CD4-positive, alpha-beta T cell treated with Interleukin-2 at 100 ng/mL for 4 hours (primary cell): Measurements from ENCODE around the gene PMS2.
A peak's percentile ranks its signal among the peaks of the same experiment; 100 is the strongest.
"Not testable (repeated sequence)": the region's sequence is repeated elsewhere in the genome, so short reads cannot be mapped to it uniquely, and the experiment has no call there.

Experiments used
- DNase-seq: peaks from one replicate; pipeline ENCODE4 v3.0.0-alpha.2; 2020; ENCODE audit warnings: low spot score

PMS2 gene

GRCh38 chr7:6008668-6009611 lies at the start of gene PMS2, which contains the start of gene AIMP2:
Gene PMS2, minus strand, starts transcription at chr7:6009049. Its CDS starts 30 bp downstream, at chr7:6009019.
Gene AIMP2, plus strand, starts transcription at chr7:6009272. Its CDS starts 92 bp downstream, at chr7:6009364.
- DNase-seq: peak; percentile 96

- no peak for DNase-seq
Measured at GRCh38 chr7:6057316-6058129, 48.7 kb upstream of the PMS2 start.

DNA sequence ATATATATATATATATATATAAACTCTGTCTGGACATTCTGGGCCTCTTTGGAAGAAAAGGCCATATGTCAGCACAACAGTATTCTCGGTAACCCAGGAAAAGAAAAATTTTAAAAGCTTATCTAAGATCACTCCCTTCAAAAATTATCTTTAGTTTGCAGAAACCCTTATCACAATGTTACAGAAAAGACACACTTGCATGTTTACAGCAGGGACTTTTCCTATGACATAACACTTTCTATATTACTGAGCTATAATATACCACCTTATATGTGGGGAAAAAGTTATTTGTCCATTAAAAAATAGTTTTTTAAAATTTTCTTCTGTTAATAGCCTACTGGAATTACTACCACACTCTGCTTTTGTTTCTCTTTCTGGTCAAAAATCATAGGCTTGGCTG lies 47.8 kb upstream of the PMS2 start:
- DNase-seq: no peak

DNA sequence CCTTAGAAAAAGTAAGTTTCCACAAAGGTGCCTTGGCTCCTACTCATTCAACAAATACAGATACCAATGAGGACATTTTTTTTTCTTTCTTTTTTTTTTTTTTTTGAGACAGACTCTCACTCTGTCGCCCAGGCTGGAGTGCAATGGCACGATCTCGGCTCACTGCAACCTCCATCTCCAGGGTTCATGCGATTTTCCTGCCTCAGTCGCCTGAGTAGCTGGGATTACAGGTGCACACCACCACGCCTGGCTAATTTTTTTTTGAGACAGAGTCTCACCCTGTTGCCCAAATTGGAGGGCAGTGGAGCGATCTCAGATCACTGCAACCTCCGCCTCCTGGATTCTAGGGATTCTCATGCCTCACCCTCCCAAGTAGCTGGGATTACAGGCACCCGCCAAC lies 42.3 kb upstream of the PMS2 start:
- DNase-seq: not testable (repeated sequence)

DNA sequence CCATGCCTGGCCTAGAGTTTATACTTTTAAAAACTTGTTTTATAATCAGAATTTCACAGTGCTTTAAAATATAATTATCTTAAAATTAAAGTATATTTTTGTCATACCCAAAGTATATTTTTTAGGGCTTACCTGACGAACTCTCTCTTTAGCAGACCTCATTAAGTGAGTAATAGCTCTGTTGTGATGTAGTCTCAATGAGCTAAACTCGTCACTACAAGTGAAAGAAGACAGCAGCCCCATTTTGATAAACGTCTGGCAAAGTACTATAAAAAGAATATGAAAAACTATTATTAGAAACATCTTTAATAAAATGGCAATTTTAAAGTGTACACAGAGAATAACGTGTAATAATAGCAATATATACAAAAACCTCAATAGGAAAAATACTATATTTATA lies 40.9 kb upstream of the PMS2 start:
- DNase-seq: no peak

GRCh38 chr7:6035686-6036085 lies 26.8 kb upstream of the PMS2 start:
- no peak for DNase-seq

GRCh38 chr7:6035165-6035564 lies 26.3 kb upstream of the PMS2 start:
- DNase-seq: no peak

DNA sequence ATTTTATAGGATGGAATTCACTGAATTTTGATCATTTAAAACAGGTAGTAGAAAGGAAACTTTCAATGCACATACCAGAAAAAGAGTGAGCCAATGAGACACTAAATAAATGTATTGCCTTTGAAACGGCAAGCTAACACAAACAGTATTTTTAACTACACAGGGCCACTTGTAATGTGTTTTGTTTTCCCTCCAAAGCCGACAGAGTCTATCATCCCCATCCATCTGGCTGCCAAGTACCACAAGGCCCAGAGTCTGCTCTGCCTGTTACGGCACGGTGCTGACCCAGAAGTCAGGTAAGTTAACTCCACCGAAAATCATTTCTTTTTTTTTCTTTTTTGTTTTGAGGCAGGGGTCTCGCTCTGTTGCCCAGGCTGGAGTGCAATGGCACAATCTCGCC lies 23.8 kb upstream of the PMS2 start:
- DNase-seq: no peak

DNA sequence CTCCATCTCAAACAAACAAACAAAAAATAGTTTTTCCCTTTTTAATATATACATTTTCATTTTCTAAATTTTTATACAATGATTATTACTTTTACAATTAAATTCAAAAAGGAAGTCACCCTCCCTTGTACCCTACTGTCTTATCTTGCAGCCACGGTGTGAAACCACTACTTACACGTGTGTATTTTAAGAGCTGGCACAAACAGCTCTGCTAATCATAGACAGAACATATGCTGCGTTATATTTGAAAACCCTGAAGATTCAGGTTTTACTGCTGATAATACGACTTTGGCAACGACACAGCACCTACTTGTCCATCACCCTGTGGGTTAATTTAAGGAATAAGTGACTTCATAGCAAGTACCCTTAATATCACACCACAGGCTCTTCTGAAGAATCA lies 23.3 kb upstream of the PMS2 start:
- peak; percentile 4 for DNase-seq

- DNase-seq: no peak
Measured at GRCh38 chr7:6031567-6031966, 22.7 kb upstream of the PMS2 start.

- DNase-seq: no peak
Measured at GRCh38 chr7:6030988-6031387, 22.1 kb upstream of the PMS2 start, which contains the start of gene ANKRD61. Gene ANKRD61, plus strand, starts transcription at chr7:6031376. Its CDS starts 0 bp downstream, at chr7:6031376.

GRCh38 chr7:6028563-6028962 lies 19.7 kb upstream of the PMS2 start:
- no peak for DNase-seq

- no peak for DNase-seq
Measured at GRCh38 chr7:6027806-6028365, 19.0 kb upstream of the PMS2 start.

GRCh38 chr7:6026820-6027311 lies 18.0 kb upstream of the PMS2 start:
- DNase-seq: peak; percentile 2

DNA sequence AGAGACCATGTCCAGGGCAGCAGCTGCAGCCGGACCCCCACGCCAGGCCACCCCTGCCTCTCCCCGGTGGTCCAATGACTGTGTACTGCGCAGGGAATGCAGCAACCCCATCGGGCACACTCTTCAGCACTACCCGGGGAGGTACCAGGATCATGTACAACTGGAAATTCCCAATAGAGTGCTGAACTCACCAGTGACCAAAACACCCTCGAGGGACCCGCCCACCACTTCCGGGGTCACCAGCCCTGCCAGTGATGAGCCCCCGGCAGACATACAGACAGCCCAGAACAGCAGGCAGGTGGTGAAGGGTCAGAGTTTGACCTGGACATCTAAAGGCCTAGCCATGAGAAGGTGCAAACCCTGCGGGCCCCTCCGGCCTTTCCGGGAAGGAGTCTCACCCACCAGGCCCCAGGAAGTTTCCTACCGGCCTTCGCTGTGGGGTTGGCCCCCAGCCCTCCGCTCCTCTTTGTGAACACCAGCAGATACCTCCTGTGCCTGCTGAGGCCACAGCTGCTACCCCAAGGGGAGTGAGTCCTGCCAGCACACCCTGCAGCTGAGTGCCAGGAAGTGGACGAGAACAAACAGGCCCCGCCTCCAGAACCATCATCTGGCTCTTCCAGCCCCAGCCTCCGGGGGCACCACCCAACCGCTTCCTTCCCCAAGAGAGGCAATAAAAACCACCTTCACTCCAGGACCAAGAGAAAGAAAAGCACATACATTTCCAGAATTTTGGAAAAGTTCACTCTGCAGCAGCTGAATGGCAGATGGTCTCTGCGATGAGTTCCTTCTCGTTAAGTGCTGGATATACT lies 17.4 kb upstream of the PMS2 start:
- DNase-seq: peak; percentile 65

DNA sequence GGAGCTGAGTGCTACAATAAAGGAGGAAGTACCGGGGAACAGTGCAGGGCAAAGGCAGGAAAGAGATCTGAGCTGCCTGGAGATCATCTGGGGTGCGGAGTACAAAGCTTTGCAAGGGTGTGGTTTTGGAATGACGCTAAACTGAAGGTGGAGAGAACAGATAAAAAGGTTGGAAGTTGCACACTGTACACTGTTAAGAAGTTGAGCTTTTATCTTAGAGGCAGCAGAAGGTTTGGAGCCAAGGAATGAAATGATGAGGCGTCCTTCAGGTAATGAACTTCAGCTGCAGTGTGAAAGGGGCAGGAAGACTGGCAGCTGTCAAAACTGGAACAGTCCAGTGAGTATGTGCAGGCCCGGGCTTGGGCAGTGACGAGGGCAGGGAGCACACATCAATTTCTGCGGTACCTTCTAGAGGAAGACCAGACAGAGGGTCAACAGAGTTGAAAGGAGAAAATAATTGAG lies 15.2 kb upstream of the PMS2 start:
- DNase-seq: no peak

- DNase-seq: no peak
Measured at GRCh38 chr7:6022707-6023106, 13.9 kb upstream of the PMS2 start.

DNA sequence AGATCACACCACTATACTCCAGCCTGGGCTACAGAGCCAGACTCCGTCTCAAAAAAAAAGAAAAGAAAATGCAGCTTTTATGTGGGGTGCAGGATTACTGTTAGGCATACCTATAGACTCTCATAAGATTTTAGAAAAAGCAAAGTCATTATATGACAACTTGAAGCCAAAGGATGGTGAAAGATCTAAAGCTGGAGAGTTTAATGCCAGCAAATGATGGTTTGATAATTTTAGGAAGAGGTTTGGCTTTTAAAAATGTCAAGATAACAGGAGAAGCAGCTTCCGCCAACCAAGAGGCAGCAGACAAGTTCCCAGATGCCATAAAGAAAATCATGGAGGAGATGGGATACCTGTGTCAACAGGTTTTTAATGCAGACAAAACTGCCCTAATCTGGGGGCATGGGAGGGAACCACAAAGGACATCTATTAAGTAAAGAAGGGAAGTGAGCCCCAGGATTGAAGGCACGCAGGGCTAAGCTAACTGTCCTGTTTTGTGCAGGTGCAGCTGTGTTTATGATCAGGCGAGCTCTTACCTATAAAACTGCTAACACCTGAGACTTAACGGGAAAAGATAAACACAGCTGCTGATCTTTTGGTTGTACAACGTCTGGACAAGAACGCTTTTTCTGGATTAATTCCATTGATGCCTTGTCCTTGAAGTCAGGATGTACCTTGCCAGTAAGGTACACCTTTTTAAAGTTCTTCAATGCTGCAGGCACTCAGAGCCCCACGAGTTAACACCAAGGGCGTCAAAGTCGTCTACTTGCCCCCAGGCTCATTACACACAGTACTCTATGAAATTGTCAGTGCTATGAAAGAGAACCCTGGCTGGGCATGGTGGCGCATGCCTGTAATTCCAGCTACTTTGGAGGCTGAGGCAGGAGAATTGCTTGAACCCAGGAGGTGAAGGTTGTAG lies 11.8 kb upstream of the PMS2 start:
- DNase-seq: no peak

GRCh38 chr7:6016653-6016966 lies 7.8 kb upstream of the PMS2 start:
- no peak for DNase-seq

GRCh38 chr7:6015917-6016652 lies 7.2 kb upstream of the PMS2 start:
- no peak for DNase-seq
